Lung (tissue), 12 donors: Measurements from ENCODE around the gene CWC27. TPM values are rescaled to one million over a fixed set of nuclear protein-coding genes. Genes with fewer than 3 reads are reported as not detected.

Experiments used
- ATAC-seq: fragments of 200-7000 bp; cut with Tn5 transposase; one replicate; pipeline ENCODE4 v1.9.1; 2020; ENCODE audit warnings: moderate number of reproducible peaks; ENCODE audit not compliant: insufficient read depth, low FRiP score
- DNase-seq, 3 donors: peaks; one replicate each; pipeline ENCODE4 v3.0.0-alpha.2; 2013 to 2017
- H3K27ac ChIP-seq, 2 donors: one replicate each; pipeline ENCODE4 v1.5.1; 2013; ENCODE audit warnings: mild to moderate bottlenecking in 2 of 2, moderate library complexity in 2 of 2, control low read depth in 1 of 2, inconsistent platforms in 1 of 2, low read depth in 1 of 2, low read length in 1 of 2
- H3K27me3 ChIP-seq, 3 donors: one replicate each; pipeline ENCODE4 v1.5.1; 2013; ENCODE audit warnings: low read length in 2 of 3; ENCODE audit not compliant: control insufficient read depth in 3 of 3, insufficient read depth in 3 of 3
- H3K36me3 ChIP-seq, 4 donors: one replicate each; pipeline ENCODE4 v1.5.1; 2013; ENCODE audit warnings: low read length in 4 of 4, mild to moderate bottlenecking in 1 of 4, moderate library complexity in 1 of 4; ENCODE audit not compliant: control insufficient read depth in 4 of 4, insufficient read depth in 4 of 4
- H3K4me1 ChIP-seq, 5 donors: one replicate each; pipeline ENCODE4 v1.5.1; 2013; ENCODE audit warnings: low read length in 5 of 5, mild to moderate bottlenecking in 2 of 5, moderate library complexity in 1 of 5; ENCODE audit not compliant: control insufficient read depth in 5 of 5, insufficient read depth in 5 of 5
- H3K4me3 ChIP-seq: one replicate; pipeline ENCODE4 v1.5.1; 2013; ENCODE audit warnings: mild to moderate bottlenecking, control low read depth, moderate library complexity
- H3K9ac ChIP-seq, 2 donors: one replicate each; pipeline ENCODE4 v1.5.1; 2013; ENCODE audit warnings: low read length in 2 of 2, control low read depth in 1 of 2; ENCODE audit not compliant: insufficient read depth in 1 of 2
- H3K9me3 ChIP-seq, 4 donors: one replicate each; pipeline ENCODE4 v1.5.1; 2013; ENCODE audit warnings: low read length in 3 of 4, mild to moderate bottlenecking in 1 of 4, moderate library complexity in 1 of 4; ENCODE audit not compliant: control insufficient read depth in 4 of 4, insufficient read depth in 3 of 4
- WGBS, 2 donors: extraction: QIAGEN DNeasy Blood & Tissue Kit; methylation state at CpG; one replicate each; pipeline ENCODE4 v1.1.7; 2013; 5-methylcytosine and 5-hydroxymethylcytosine counted together
- polyA plus RNA-seq, 2 donors: library from polyadenylated mRNA; stranded (reverse); fragments of 200-250 nt; gene quantifications; one replicate each; pipeline ENCODE4 v1.2.1, GENCODE V29; 2013
- total RNA-seq, 2 donors: library from RNA; depleted of rRNA in 1 of 2; stranded (reverse); fragments of >200 nt in 1 of 2; gene quantifications; one replicate each; pipeline ENCODE4 v1.2.1, GENCODE V29; 2014 to 2021
- TF ChIP-seq, protein P1 (sequence below): IDR thresholded peaks from 2 replicates; pipeline ENCODE4 v1.5.1; 2012; ENCODE audit warnings: mild to moderate bottlenecking; ENCODE audit errors: control extremely low read depth, extremely low read depth
- donor health status: control.
- donor health status: control.
- donor health status: Bipolar disorder and iron deficiency.
- donor health status: healthy.
- donor health status: DM: yes; HTN: yes; CAD: no.

Gene CWC27
- total and polyA plus RNA-seq, 4 donors, result 12.0 to 21.2 (median 16.7) TPM

DNA sequence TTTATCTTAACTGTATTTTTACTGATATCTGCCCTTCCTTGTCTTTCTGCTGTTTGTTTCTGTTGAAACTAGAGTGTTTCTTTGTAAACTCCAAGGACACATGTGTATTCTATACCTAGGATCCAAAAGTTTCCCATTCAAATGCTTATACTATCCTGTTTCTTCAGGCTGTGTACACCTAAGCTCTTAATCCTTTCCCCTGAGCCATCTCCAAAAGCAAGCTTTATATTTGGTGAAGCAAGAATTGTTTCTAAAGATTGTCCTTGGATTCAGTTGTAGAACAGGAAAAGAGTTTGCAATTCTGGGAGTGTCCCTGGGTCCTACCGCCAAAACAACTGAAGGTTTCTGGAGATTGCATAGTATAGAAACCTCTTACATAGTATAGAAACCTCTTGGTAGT is 65.9 kb downstream of the CWC27 start:
- H3K36me3 ChIP-seq, result no peaks in the 10 kb centered on the region
- no peak overlapping the region for H3K4me3 ChIP-seq
- H3K9me3 ChIP-seq, result no peaks in the 10 kb centered on the region
- no peak overlapping the region for H3K27ac ChIP-seq
- no peak overlapping the region for H3K9ac ChIP-seq
- TF ChIP-seq, protein P1, sequence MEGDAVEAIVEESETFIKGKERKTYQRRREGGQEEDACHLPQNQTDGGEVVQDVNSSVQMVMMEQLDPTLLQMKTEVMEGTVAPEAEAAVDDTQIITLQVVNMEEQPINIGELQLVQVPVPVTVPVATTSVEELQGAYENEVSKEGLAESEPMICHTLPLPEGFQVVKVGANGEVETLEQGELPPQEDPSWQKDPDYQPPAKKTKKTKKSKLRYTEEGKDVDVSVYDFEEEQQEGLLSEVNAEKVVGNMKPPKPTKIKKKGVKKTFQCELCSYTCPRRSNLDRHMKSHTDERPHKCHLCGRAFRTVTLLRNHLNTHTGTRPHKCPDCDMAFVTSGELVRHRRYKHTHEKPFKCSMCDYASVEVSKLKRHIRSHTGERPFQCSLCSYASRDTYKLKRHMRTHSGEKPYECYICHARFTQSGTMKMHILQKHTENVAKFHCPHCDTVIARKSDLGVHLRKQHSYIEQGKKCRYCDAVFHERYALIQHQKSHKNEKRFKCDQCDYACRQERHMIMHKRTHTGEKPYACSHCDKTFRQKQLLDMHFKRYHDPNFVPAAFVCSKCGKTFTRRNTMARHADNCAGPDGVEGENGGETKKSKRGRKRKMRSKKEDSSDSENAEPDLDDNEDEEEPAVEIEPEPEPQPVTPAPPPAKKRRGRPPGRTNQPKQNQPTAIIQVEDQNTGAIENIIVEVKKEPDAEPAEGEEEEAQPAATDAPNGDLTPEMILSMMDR, result no peak
- no peaks in the 10 kb centered on the region for H3K27me3 ChIP-seq
- ATAC-seq, result no peak
- DNase-seq, result no peak
- H3K4me1 ChIP-seq, result peaks cover 0 to 10% (median 0%) of the 10 kb centered on the region in 5 donors
- WGBS, 2 donors, result 48 to 65% methylated on average over 1 of the region's 1 CpG

DNA sequence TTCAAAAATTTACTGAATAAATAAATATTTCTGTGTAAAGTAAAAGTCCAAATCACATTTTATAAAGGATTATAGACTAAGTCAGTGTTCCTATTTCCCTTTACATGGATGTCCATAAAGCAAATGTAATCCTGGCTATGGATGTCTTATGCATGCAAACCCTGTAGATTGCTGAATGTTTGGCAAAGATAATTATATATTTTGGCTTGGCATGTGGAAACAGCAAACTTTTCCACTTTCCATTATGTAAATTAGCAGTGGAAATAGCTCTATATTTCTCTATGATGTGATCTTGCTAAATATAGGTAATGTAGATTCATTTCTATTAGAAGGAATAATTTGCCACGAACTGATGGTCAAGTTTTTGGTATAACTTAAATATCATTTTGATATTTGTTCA is 66.5 kb downstream of the CWC27 start:
- Histone ChIP-seq H3K9me3 (peaks cover 0 to 3% (median 0%) of the 10 kb centered on the region in 4 donors), H3K4me3 (no peak overlapping the region)
- 93 to 95% methylated on average over 1 of the region's 1 CpG for WGBS, 2 donors

DNA sequence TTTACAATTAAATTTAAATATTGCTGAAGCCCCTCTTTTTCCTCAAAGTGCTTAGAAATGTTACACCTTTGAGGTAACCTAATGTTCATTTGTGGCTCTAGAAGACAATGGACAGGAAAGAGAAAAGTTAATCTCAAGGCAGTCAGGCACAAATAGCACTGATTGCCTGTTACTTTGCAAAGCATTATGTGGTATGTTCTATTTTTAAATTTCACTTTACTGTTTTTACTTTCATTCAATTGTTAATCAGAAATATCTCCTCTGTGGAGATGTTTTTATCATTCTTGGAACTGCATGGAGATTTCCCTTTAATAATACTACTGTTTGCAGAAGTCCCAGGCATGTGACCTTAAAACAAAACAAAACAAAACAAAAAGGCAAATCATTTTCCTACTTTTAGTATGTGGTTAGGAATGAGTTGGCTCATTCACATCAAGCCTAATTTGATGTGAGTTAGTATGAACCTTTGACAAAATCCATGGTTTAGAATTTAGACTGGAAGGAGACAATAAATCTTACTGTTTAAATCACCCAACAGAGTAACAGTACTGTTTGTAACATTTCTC is 67.5 kb downstream of the CWC27 start:
- H3K27ac ChIP-seq, result no peak overlapping the region
- H3K4me3 ChIP-seq, result no peak overlapping the region
- no peaks in the 10 kb centered on the region for H3K27me3 ChIP-seq
- peaks cover 0 to 5% (median 3%) of the 10 kb centered on the region in 4 donors for H3K36me3 ChIP-seq
- peaks cover 0 to 10% (median 0%) of the 10 kb centered on the region in 5 donors for H3K4me1 ChIP-seq
- no peak for DNase-seq
- ATAC-seq, result no peak
- H3K9ac ChIP-seq, result no peak overlapping the region
- peaks cover 0 to 3% (median 0%) of the 10 kb centered on the region in 4 donors for H3K9me3 ChIP-seq
- TF ChIP-seq, protein P1, result no peak

More for the DNA sequence above, 66.5 kb downstream of the CWC27 start:
- H3K27ac ChIP-seq, result no peak overlapping the region
- TF ChIP-seq, protein P1, result no peak
- DNase-seq (no peak), ATAC-seq (no peak)
- peaks cover 0 to 10% (median 0%) of the 10 kb centered on the region in 5 donors for H3K4me1 ChIP-seq
- H3K36me3 ChIP-seq, result no peaks in the 10 kb centered on the region
- no peak overlapping the region for H3K9ac ChIP-seq
- no peaks in the 10 kb centered on the region for H3K27me3 ChIP-seq

DNA sequence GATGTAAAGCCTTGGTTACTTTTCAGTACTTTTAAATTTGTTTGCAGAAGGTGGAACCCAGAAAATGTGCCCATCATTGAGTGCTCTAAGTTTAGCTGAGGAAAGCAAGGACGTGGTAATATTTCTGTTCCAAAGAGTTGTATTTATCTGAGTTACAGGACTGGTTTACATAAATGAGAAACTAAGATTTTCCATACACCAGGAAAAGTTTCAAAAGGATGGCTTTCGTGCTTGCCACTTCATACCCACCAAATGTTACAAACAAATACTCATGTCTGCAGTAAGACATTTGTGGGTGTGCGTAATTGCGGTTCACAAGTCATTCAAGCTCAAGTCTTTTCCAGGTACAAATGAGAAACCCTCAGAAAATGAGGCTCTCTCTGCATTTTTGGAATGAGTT is 68.1 kb downstream of the CWC27 start:
- Histone ChIP-seq H3K27ac (no peak overlapping the region), H3K27me3 (no peaks in the 10 kb centered on the region), H3K36me3 (peaks cover 0 to 5% (median 3%) of the 10 kb centered on the region in 4 donors), H3K9me3 (peaks cover 0 to 3% (median 0%) of the 10 kb centered on the region in 4 donors), H3K4me1 (peaks cover 0 to 10% (median 0%) of the 10 kb centered on the region in 5 donors), H3K9ac (no peak overlapping the region), H3K4me3 (no peak overlapping the region)
- ATAC-seq (no peak), DNase-seq (no peak)
- WGBS, 2 donors, result 87 to 91% methylated on average over 4 of the region's 4 CpGs
- TF ChIP-seq, protein P1, result no peak
